ENCODE results near the gene TOR4A. TPM values are rescaled to one million over a fixed set of nuclear protein-coding genes. Genes with fewer than 3 reads are reported as not detected.

The TOR4A gene
- total and polyA plus RNA-seq, 5 donors from 2014 or later, result 2.6 to 6.1 (median 4.1) TPM

GRCh38 chr9:137231372-137232039 lies 46.0 kb upstream of the TOR4A start:
- no peaks in the 10 kb centered on the region for H3K9me3 Mint-ChIP-seq
- no peaks in the 10 kb centered on the region for H3K27me3 ChIP-seq (ENCODE audit: control insufficient read depth, insufficient read depth, low read length)

GRCh38 chr9:137232101-137232500 lies 45.4 kb upstream of the TOR4A start:
- H3K27me3 Mint-ChIP-seq, result peaks cover 5% of the 10 kb centered on the region

More at GRCh38 chr9:137231372-137232039, 46.0 kb upstream of the TOR4A start:
- Histone ChIP-seq H3K4me1 (ENCODE audit: control insufficient read depth, insufficient read depth, low read length, poor library complexity, severe bottlenecking) (peaks cover 15% of the 10 kb centered on the region), H3K9me3 (ENCODE audit: control insufficient read depth in 2 of 2, low read length in 2 of 2) (no peaks in the 10 kb centered on the region), H3K27ac (ENCODE audit: insufficient read depth, low read length, poor library complexity, severe bottlenecking) (no peak overlapping the region), H3K4me3 (ENCODE audit: low read depth, low read length) (no peak overlapping the region), H3K36me3 (ENCODE audit: control insufficient read depth, insufficient read depth, low read length) (no peaks in the 10 kb centered on the region)
- H3K27ac Mint-ChIP-seq, result no peak overlapping the region
- no peak for DNase-seq
- peaks cover 5% of the 10 kb centered on the region for H3K27me3 Mint-ChIP-seq
- ATAC-seq (ENCODE audit: low read depth in 2 of 2), result no peak
- H3K4me3 Mint-ChIP-seq, result no peak overlapping the region
- H3K36me3 Mint-ChIP-seq, result no peaks in the 10 kb centered on the region
- peaks cover 0 to 6% (median 3%) of the 10 kb centered on the region in 4 donors for H3K4me1 Mint-ChIP-seq

GRCh38 chr9:137232510-137232909 lies 45.0 kb upstream of the TOR4A start:
- Mint-ChIP-seq H3K27ac (no peak overlapping the region), H3K4me1 (peaks cover 0 to 10% (median 3%) of the 10 kb centered on the region in 4 donors), H3K4me3 (no peak overlapping the region), H3K9me3 (no peaks in the 10 kb centered on the region), H3K36me3 (no peaks in the 10 kb centered on the region), H3K27me3 (peaks cover 3% of the 10 kb centered on the region)
- Histone ChIP-seq H3K9me3 (ENCODE audit: control insufficient read depth in 2 of 2, low read length in 2 of 2) (no peaks in the 10 kb centered on the region), H3K27me3 (ENCODE audit: control insufficient read depth, insufficient read depth, low read length) (no peaks in the 10 kb centered on the region), H3K4me1 (ENCODE audit: control insufficient read depth, insufficient read depth, low read length, poor library complexity, severe bottlenecking) (peaks cover 22% of the 10 kb centered on the region), H3K36me3 (ENCODE audit: control insufficient read depth, insufficient read depth, low read length) (no peaks in the 10 kb centered on the region), H3K27ac (ENCODE audit: insufficient read depth, low read length, poor library complexity, severe bottlenecking) (no peak overlapping the region), H3K4me3 (ENCODE audit: low read depth, low read length) (no peak overlapping the region)
- ATAC-seq (ENCODE audit: low read depth in 2 of 2) (no peak), DNase-seq (no peak)

More at GRCh38 chr9:137232101-137232500, 45.4 kb upstream of the TOR4A start:
- peaks cover 21% of the 10 kb centered on the region for H3K4me1 ChIP-seq (ENCODE audit: control insufficient read depth, insufficient read depth, low read length, poor library complexity, severe bottlenecking)
- H3K27me3 ChIP-seq (ENCODE audit: control insufficient read depth, insufficient read depth, low read length), result no peaks in the 10 kb centered on the region
- H3K27ac Mint-ChIP-seq, result no peak overlapping the region
- H3K36me3 ChIP-seq (ENCODE audit: control insufficient read depth, insufficient read depth, low read length), result no peaks in the 10 kb centered on the region
- H3K4me1 Mint-ChIP-seq, result peaks cover 0 to 9% (median 4%) of the 10 kb centered on the region in 4 donors
- H3K9me3 Mint-ChIP-seq, result no peaks in the 10 kb centered on the region
- ATAC-seq (ENCODE audit: low read depth in 2 of 2) (no peak), DNase-seq (no peak)
- no peak overlapping the region for H3K4me3 Mint-ChIP-seq
- no peak overlapping the region for H3K27ac ChIP-seq (ENCODE audit: insufficient read depth, low read length, poor library complexity, severe bottlenecking)
- H3K9me3 ChIP-seq (ENCODE audit: control insufficient read depth in 2 of 2, low read length in 2 of 2), result no peaks in the 10 kb centered on the region
- H3K36me3 Mint-ChIP-seq, result no peaks in the 10 kb centered on the region
- H3K4me3 ChIP-seq (ENCODE audit: low read depth, low read length), result no peak overlapping the region

GRCh38 chr9:137233143-137233980 lies 44.2 kb upstream of the TOR4A start:
- Histone ChIP-seq H3K27ac (ENCODE audit: insufficient read depth, low read length, poor library complexity, severe bottlenecking) (no peak overlapping the region), H3K27me3 (ENCODE audit: control insufficient read depth, insufficient read depth, low read length) (no peaks in the 10 kb centered on the region), H3K4me1 (ENCODE audit: control insufficient read depth, insufficient read depth, low read length, poor library complexity, severe bottlenecking) (peaks cover 25% of the 10 kb centered on the region), H3K36me3 (ENCODE audit: control insufficient read depth, insufficient read depth, low read length) (no peaks in the 10 kb centered on the region), H3K9me3 (ENCODE audit: control insufficient read depth in 2 of 2, low read length in 2 of 2) (no peaks in the 10 kb centered on the region), H3K4me3 (ENCODE audit: low read depth, low read length) (no peak overlapping the region)
- H3K27ac Mint-ChIP-seq, result no peak overlapping the region
- DNase-seq (no peak), ATAC-seq (ENCODE audit: low read depth in 2 of 2) (no peak)
- H3K4me3 Mint-ChIP-seq, result no peak overlapping the region
- H3K36me3 Mint-ChIP-seq, result no peaks in the 10 kb centered on the region
- peaks cover 0 to 10% (median 0%) of the 10 kb centered on the region in 4 donors for H3K4me1 Mint-ChIP-seq
- H3K9me3 Mint-ChIP-seq, result no peaks in the 10 kb centered on the region
- H3K27me3 Mint-ChIP-seq, result no peaks in the 10 kb centered on the region

- Mint-ChIP-seq H3K9me3 (no peaks in the 10 kb centered on the region), H3K27ac (no peak overlapping the region), H3K36me3 (no peaks in the 10 kb centered on the region), H3K4me3 (no peak overlapping the region), H3K4me1 (peaks cover 0 to 16% (median 0%) of the 10 kb centered on the region in 4 donors), H3K27me3 (no peaks in the 10 kb centered on the region)
- no peaks in the 10 kb centered on the region for H3K27me3 ChIP-seq (ENCODE audit: control insufficient read depth, insufficient read depth, low read length)
- peaks cover 33% of the 10 kb centered on the region for H3K4me1 ChIP-seq (ENCODE audit: control insufficient read depth, insufficient read depth, low read length, poor library complexity, severe bottlenecking)
- no peak overlapping the region for H3K4me3 ChIP-seq (ENCODE audit: low read depth, low read length)
- H3K27ac ChIP-seq (ENCODE audit: insufficient read depth, low read length, poor library complexity, severe bottlenecking), result no peak overlapping the region
- no peaks in the 10 kb centered on the region for H3K36me3 ChIP-seq (ENCODE audit: control insufficient read depth, insufficient read depth, low read length)
- DNase-seq (no peak), ATAC-seq (ENCODE audit: low read depth in 2 of 2) (no peak)
- H3K9me3 ChIP-seq (ENCODE audit: control insufficient read depth in 2 of 2, low read length in 2 of 2), result no peaks in the 10 kb centered on the region
Observed at GRCh38 chr9:137234055-137234697, 43.4 kb upstream of the TOR4A start.

- H3K36me3 Mint-ChIP-seq, result no peaks in the 10 kb centered on the region
- H3K4me1 Mint-ChIP-seq, result peaks cover 0 to 21% (median 3%) of the 10 kb centered on the region in 4 donors
- no peaks in the 10 kb centered on the region for H3K9me3 Mint-ChIP-seq
- no peak overlapping the region for H3K4me3 ChIP-seq (ENCODE audit: low read depth, low read length)
- no peak overlapping the region for H3K27ac Mint-ChIP-seq
- no peak overlapping the region for H3K27ac ChIP-seq (ENCODE audit: insufficient read depth, low read length, poor library complexity, severe bottlenecking)
- peaks cover 39% of the 10 kb centered on the region for H3K4me1 ChIP-seq (ENCODE audit: control insufficient read depth, insufficient read depth, low read length, poor library complexity, severe bottlenecking)
- H3K27me3 Mint-ChIP-seq, result no peaks in the 10 kb centered on the region
- H3K4me3 Mint-ChIP-seq, result no peak overlapping the region
- DNase-seq (no peak), ATAC-seq (ENCODE audit: low read depth in 2 of 2) (no peak)
- H3K27me3 ChIP-seq (ENCODE audit: control insufficient read depth, insufficient read depth, low read length), result no peaks in the 10 kb centered on the region
- H3K36me3 ChIP-seq (ENCODE audit: control insufficient read depth, insufficient read depth, low read length), result no peaks in the 10 kb centered on the region
- no peaks in the 10 kb centered on the region for H3K9me3 ChIP-seq (ENCODE audit: control insufficient read depth in 2 of 2, low read length in 2 of 2)
Observed at GRCh38 chr9:137234758-137235423, 42.6 kb upstream of the TOR4A start.

GRCh38 chr9:137235424-137236237 lies 41.9 kb upstream of the TOR4A start:
- Histone ChIP-seq H3K9me3 (ENCODE audit: control insufficient read depth in 2 of 2, low read length in 2 of 2) (no peaks in the 10 kb centered on the region), H3K4me1 (ENCODE audit: control insufficient read depth, insufficient read depth, low read length, poor library complexity, severe bottlenecking) (peaks cover 45% of the 10 kb centered on the region), H3K27me3 (ENCODE audit: control insufficient read depth, insufficient read depth, low read length) (no peaks in the 10 kb centered on the region), H3K36me3 (ENCODE audit: control insufficient read depth, insufficient read depth, low read length) (no peaks in the 10 kb centered on the region), H3K4me3 (ENCODE audit: low read depth, low read length) (no peak overlapping the region), H3K27ac (ENCODE audit: insufficient read depth, low read length, poor library complexity, severe bottlenecking) (no peak overlapping the region)
- ATAC-seq (ENCODE audit: low read depth in 2 of 2) (no peak), DNase-seq (no peak)
- peaks cover 0 to 22% (median 4%) of the 10 kb centered on the region in 4 donors for H3K4me1 Mint-ChIP-seq
- H3K9me3 Mint-ChIP-seq, result no peaks in the 10 kb centered on the region
- H3K27ac Mint-ChIP-seq, result no peak overlapping the region
- no peaks in the 10 kb centered on the region for H3K27me3 Mint-ChIP-seq
- H3K4me3 Mint-ChIP-seq, result peak overlapping the region in 1 of 4 donors; percentile 65
- H3K36me3 Mint-ChIP-seq, result no peaks in the 10 kb centered on the region
